K562 (cell line): ENCODE results near the gene FILIP1L. TPM values are rescaled to one million over a fixed set of nuclear protein-coding genes. Genes with fewer than 3 reads are reported as not detected.

Experiments used
- MCM2 ChIP-seq: fragments of 450-650 bp; IDR thresholded peaks from 2 replicates; pipeline ENCODE4 v1.6.1; 2017; ENCODE audit warnings: low read depth, mild to moderate bottlenecking
- MLX ChIP-seq, 2 experiments: fragments of 450-650 bp in 1 of 2; sonication (generic) in 1 of 2; formaldehyde crosslinking; conservative IDR thresholded peaks; 2 replicates each; pipeline versions ENCODE4 v1.4.0 to v1.8.1; 2020 to 2022; ENCODE audit warnings: mild to moderate bottlenecking in 1 of 2, missing genetic modification reagents in 1 of 2
- NR4A1 ChIP-seq, 2 experiments: fragments of 250-450 bp in 1 of 2; fragments of 450-650 bp in 1 of 2; sonication (Bioruptor Pico) in 1 of 2; IDR thresholded peaks; 2 replicates each; pipeline versions ENCODE4 v1.4.0 to v1.6.1; 2016 to 2020; ENCODE audit warnings: mild to moderate bottlenecking in 2 of 2, missing compliant biosample characterization in 1 of 2, missing genetic modification characterization in 1 of 2, moderate library complexity in 1 of 2
- NRF1 ChIP-seq, 2 experiments: fragments of 450-650 bp; IDR thresholded peaks in 1 of 2; conservative IDR thresholded peaks in 1 of 2; 2 replicates each; pipeline ENCODE4 v1.6.1; 2014; ENCODE audit warnings: mild to moderate bottlenecking in 2 of 2
- PHF20 ChIP-seq: fragments of 450-650 bp; IDR thresholded peaks from 2 replicates; pipeline ENCODE4 v1.6.1; 2018; ENCODE audit not compliant: partially characterized antibody
- RNF219 ChIP-seq: fragments of 250-450 bp; sonication (Bioruptor Pico); IDR thresholded peaks from 2 replicates; pipeline ENCODE4 v1.5.0; 2022; ENCODE audit warnings: mild to moderate bottlenecking
- SNRNP70 ChIP-seq: fragments of 200-400 bp; formaldehyde crosslinking; optimal IDR thresholded peaks from 2 replicates; pipeline ENCODE3; 2017; ENCODE audit warnings: low read depth, low read length
- TCFL5 ChIP-seq: fragments of 250-450 bp; sonication (Bioruptor Pico); conservative IDR thresholded peaks from 2 replicates; pipeline ENCODE4 v1.6.1; 2021; ENCODE audit warnings: mild to moderate bottlenecking, moderate library complexity, matching md5 sums
- ZNF318 ChIP-seq, 2 experiments: fragments of 450-650 bp; IDR thresholded peaks; 2 replicates each; pipeline ENCODE4 v1.6.1; 2016; ENCODE audit warnings: mild to moderate bottlenecking in 2 of 2, borderline replicate concordance in 1 of 2, low read depth in 1 of 2, moderate library complexity in 1 of 2
- ZNF696 ChIP-seq: fragments of 250-450 bp; sonication (Bioruptor Pico); conservative IDR thresholded peaks from 2 replicates; pipeline ENCODE4 v1.4.0; 2020; ENCODE audit warnings: mild to moderate bottlenecking, moderate library complexity
- ZNF75A ChIP-seq: fragments of 450-650 bp; formaldehyde crosslinking; IDR thresholded peaks from 2 replicates; pipeline ENCODE4 v1.4.0; 2020; ENCODE audit warnings: mild to moderate bottlenecking
- polyA plus RNA-seq, 8 experiments: library from polyadenylated mRNA; depleted of rRNA in 4 of 8; stranded (reverse) in 5 of 8; unstranded in 3 of 8; fragments of >200 nt; fragmentation: Nextera tagmentation in 2 of 8; fragmentation: Illumina TruSeq in 1 of 8; extraction: Ambion mirVana in 2 of 8; extraction: Trizol in 1 of 8; gene quantifications; 2 replicates each; pipeline versions ENCODE4 v1.2.1 to v1.2.3, GENCODE V29; 2011 to 2014; ENCODE audit warnings: inconsistent platforms in 1 of 8, missing spikeins in 1 of 8
- total RNA-seq, 7 experiments: library from RNA; depleted of rRNA in 6 of 7; stranded (reverse); fragments of >200 nt in 6 of 7; fragmentation: Illumina TruSeq in 2 of 7; extraction: Trizol in 2 of 7; gene quantifications; 2 replicates each; pipeline versions ENCODE4 v1.2.1 to v1.2.3, GENCODE V29; 2011 to 2021; ENCODE audit warnings: low replicate concordance in 1 of 7
- TF ChIP-seq, protein P1 (sequence below): fragments of 450-650 bp; formaldehyde crosslinking; IDR thresholded peaks from 2 replicates; pipeline ENCODE4 v1.4.0; 2020; ENCODE audit warnings: mild to moderate bottlenecking, moderate library complexity

FILIP1L gene
- total and polyA plus RNA-seq, 9 of the 15 experiments (the other 6 are each of a cell fraction or from before 2014, with no cell fraction given), result 0.50 to 2.1 (median 1.1) TPM

GRCh38 chr3:100060685-100061484 lies 53.4 kb downstream of the FILIP1L start (continued):
- TF ChIP-seq SNRNP70, result no peak
- TF ChIP-seq ZNF696 (CRISPR knock-in tag), result no peak
- TF ChIP-seq NR4A1 (CRISPR knock-in tag; IDR thresholded peaks at IDR 0.05), result no peak
- TF ChIP-seq NR4A1 (tag; IDR thresholded peaks at IDR 0.05), result no peak
- TF ChIP-seq ZNF75A (CRISPR knock-in tag), result no peak
- TF ChIP-seq MCM2, result no peak
- TF ChIP-seq, protein P1, sequence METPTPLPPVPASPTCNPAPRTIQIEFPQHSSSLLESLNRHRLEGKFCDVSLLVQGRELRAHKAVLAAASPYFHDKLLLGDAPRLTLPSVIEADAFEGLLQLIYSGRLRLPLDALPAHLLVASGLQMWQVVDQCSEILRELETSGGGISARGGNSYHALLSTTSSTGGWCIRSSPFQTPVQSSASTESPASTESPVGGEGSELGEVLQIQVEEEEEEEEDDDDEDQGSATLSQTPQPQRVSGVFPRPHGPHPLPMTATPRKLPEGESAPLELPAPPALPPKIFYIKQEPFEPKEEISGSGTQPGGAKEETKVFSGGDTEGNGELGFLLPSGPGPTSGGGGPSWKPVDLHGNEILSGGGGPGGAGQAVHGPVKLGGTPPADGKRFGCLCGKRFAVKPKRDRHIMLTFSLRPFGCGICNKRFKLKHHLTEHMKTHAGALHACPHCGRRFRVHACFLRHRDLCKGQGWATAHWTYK (CRISPR knock-in tag), result no peak
- no peak for TF ChIP-seq MLX (CRISPR knock-in tag; conservative IDR thresholded peaks at IDR 0.05)
- no peak for TF ChIP-seq TCFL5
- no peak for TF ChIP-seq PHF20
- TF ChIP-seq RNF219, result no peak
- TF ChIP-seq NRF1 (conservative IDR thresholded peaks at IDR 0.05 in 1 of 2, IDR thresholded peaks at IDR 0.05 in 1 of 2), result no peak
- 0 out of 4 replicates have a peak, but pooled peaks of 1 of the 2 experiments have one; percentile 11 for TF ChIP-seq ZNF318 (IDR thresholded peaks at IDR 0.05; ENCODE audit: borderline replicate concordance in 1 of 2, low read depth in 1 of 2)
